Measurements from ENCODE around the gene CCDC88C. TPM values are rescaled to one million over a fixed set of nuclear protein-coding genes. Genes with fewer than 3 reads are reported as not detected.

CCDC88C gene, protein sequence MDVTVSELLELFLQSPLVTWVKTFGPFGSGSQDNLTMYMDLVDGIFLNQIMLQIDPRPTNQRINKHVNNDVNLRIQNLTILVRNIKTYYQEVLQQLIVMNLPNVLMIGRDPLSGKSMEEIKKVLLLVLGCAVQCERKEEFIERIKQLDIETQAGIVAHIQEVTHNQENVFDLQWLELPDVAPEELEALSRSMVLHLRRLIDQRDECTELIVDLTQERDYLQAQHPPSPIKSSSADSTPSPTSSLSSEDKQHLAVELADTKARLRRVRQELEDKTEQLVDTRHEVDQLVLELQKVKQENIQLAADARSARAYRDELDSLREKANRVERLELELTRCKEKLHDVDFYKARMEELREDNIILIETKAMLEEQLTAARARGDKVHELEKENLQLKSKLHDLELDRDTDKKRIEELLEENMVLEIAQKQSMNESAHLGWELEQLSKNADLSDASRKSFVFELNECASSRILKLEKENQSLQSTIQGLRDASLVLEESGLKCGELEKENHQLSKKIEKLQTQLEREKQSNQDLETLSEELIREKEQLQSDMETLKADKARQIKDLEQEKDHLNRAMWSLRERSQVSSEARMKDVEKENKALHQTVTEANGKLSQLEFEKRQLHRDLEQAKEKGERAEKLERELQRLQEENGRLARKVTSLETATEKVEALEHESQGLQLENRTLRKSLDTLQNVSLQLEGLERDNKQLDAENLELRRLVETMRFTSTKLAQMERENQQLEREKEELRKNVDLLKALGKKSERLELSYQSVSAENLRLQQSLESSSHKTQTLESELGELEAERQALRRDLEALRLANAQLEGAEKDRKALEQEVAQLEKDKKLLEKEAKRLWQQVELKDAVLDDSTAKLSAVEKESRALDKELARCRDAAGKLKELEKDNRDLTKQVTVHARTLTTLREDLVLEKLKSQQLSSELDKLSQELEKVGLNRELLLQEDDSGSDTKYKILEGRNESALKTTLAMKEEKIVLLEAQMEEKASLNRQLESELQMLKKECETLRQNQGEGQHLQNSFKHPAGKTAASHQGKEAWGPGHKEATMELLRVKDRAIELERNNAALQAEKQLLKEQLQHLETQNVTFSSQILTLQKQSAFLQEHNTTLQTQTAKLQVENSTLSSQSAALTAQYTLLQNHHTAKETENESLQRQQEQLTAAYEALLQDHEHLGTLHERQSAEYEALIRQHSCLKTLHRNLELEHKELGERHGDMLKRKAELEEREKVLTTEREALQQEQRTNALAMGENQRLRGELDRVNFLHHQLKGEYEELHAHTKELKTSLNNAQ (N-terminal part only)
- total RNA-seq, result 100 to 1,000 TPM; 206 to 209 TPM

GRCh38 chr14:91417120-91417982 is at the start of gene CCDC88C:
TSS of gene CCDC88C (minus strand) at chr14:91417820. CDS start at chr14:91417690, 130 bp downstream.
- peaks cover 2% of the 10 kb centered on the region for H3K27me3 Mint-ChIP-seq
- no peaks in the 10 kb centered on the region for H3K9me3 Mint-ChIP-seq
- H3K4me3 Mint-ChIP-seq, result peak within 1 kb of the TSS; percentile 94
- peaks cover 37% of the 10 kb centered on the region for H3K4me1 Mint-ChIP-seq
- H3K36me3 Mint-ChIP-seq, result peaks cover 36% of the 10 kb centered on the region
- POLR2A ChIA-PET, result interaction anchor here (1.0 to 9.2 kb wide), 17 partner anchors 8 to 623 kb away, joined by 3 to 139 read pairs (median 5); partner anchors contain the start of genes GPR68 and TRIP11
- H3K27ac Mint-ChIP-seq, result peak within 1 kb of the TSS; percentile 99
- DNase-seq, result peak; percentile 91
- ATAC-seq (ENCODE audit: low read depth), result peak; percentile 48

GRCh38 chr14:91466192-91466591 is 48.6 kb upstream of the CCDC88C start:
- Mint-ChIP-seq H3K4me1 (peaks cover 5% of the 10 kb centered on the region), H3K27ac (no peak overlapping the region), H3K9me3 (no peaks in the 10 kb centered on the region), H3K27me3 (no peaks in the 10 kb centered on the region), H3K36me3 (peaks cover 56% of the 10 kb centered on the region), H3K4me3 (no peak overlapping the region)
- POLR2A ChIA-PET, result no interaction called here
- ATAC-seq (ENCODE audit: low read depth), result no peak
- DNase-seq, result no peak

GRCh38 chr14:91464615-91465205 is 47.1 kb upstream of the CCDC88C start:
- POLR2A ChIA-PET, result no interaction called here
- H3K27me3 Mint-ChIP-seq, result no peaks in the 10 kb centered on the region
- H3K36me3 Mint-ChIP-seq, result peaks cover 50% of the 10 kb centered on the region
- no peaks in the 10 kb centered on the region for H3K9me3 Mint-ChIP-seq
- H3K4me1 Mint-ChIP-seq, result peaks cover 5% of the 10 kb centered on the region
- no peak overlapping the region for H3K27ac Mint-ChIP-seq
- ATAC-seq (ENCODE audit: low read depth) (no peak), DNase-seq (no peak)
- H3K4me3 Mint-ChIP-seq, result no peak overlapping the region

GRCh38 chr14:91458612-91459011 is 41.0 kb upstream of the CCDC88C start:
- ATAC-seq (ENCODE audit: low read depth) (no peak), DNase-seq (no peak)
- Mint-ChIP-seq H3K9me3 (no peaks in the 10 kb centered on the region), H3K27me3 (no peaks in the 10 kb centered on the region), H3K4me3 (no peak overlapping the region), H3K27ac (no peak overlapping the region), H3K4me1 (peaks cover 16% of the 10 kb centered on the region), H3K36me3 (peaks cover 56% of the 10 kb centered on the region)
- POLR2A ChIA-PET, result no interaction called here

- Mint-ChIP-seq H3K36me3 (peaks cover 40% of the 10 kb centered on the region), H3K9me3 (no peaks in the 10 kb centered on the region), H3K27me3 (no peaks in the 10 kb centered on the region), H3K4me3 (no peak overlapping the region), H3K27ac (peak overlapping the region; percentile 13), H3K4me1 (peaks cover 14% of the 10 kb centered on the region)
- DNase-seq (no peak), ATAC-seq (ENCODE audit: low read depth) (no peak)
- POLR2A ChIA-PET, result interaction anchor here (1.0 kb wide), 1 partner anchor 16 kb away, joined by 3 read pairs; no protein-coding TSS in a partner anchor
Measured at GRCh38 chr14:91456283-91456682, 38.7 kb upstream of the CCDC88C start.

DNA sequence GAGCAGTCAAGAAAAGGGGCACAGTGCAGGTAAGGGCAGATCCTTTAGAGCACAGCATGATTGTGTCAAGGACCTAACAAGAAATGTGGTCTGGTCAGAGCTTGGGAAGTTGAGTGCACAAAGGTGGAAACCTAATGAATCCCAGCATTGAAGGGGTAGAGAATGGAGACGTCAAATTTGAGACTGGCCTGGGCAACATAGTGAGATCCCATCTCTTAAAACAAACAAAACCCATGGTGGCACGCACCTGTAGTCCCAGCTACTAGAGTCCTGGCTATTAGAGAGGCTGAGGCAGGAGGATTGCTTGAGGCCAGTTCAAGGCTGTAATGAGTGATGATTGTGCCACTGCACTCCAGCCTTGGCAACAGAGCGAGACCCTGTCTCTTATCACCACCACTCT is 37.0 kb upstream of the CCDC88C start:
- no peaks in the 10 kb centered on the region for H3K27me3 Mint-ChIP-seq
- peaks cover 14% of the 10 kb centered on the region for H3K4me1 Mint-ChIP-seq
- DNase-seq (no peak), ATAC-seq (ENCODE audit: low read depth) (no peak)
- POLR2A ChIA-PET, result interaction anchor here (0.6 to 1.2 kb wide), 4 partner anchors 16 to 136 kb away, joined by 3 to 6 read pairs (median 4); no protein-coding TSS in a partner anchor
- peak overlapping the region; percentile 46 for H3K27ac Mint-ChIP-seq
- H3K36me3 Mint-ChIP-seq, result peaks cover 31% of the 10 kb centered on the region
- no peaks in the 10 kb centered on the region for H3K9me3 Mint-ChIP-seq
- no peak overlapping the region for H3K4me3 Mint-ChIP-seq

- Mint-ChIP-seq H3K36me3 (peaks cover 31% of the 10 kb centered on the region), H3K4me3 (no peak overlapping the region), H3K27me3 (no peaks in the 10 kb centered on the region), H3K4me1 (peaks cover 14% of the 10 kb centered on the region), H3K9me3 (no peaks in the 10 kb centered on the region), H3K27ac (peak overlapping the region; percentile 46)
- DNase-seq, result no peak
- no peak for ATAC-seq (ENCODE audit: low read depth)
- POLR2A ChIA-PET, result interaction anchor here (0.6 to 1.2 kb wide), 3 partner anchors 21 to 135 kb away, joined by 3 to 6 read pairs (median 4); no protein-coding TSS in a partner anchor
Measured at GRCh38 chr14:91454155-91454554, 36.5 kb upstream of the CCDC88C start.

- no peaks in the 10 kb centered on the region for H3K9me3 Mint-ChIP-seq
- no peak for ATAC-seq (ENCODE audit: low read depth)
- no peak overlapping the region for H3K27ac Mint-ChIP-seq
- peaks cover 14% of the 10 kb centered on the region for H3K4me1 Mint-ChIP-seq
- no peak for DNase-seq
- POLR2A ChIA-PET, result interaction anchor here (0.6 to 1.2 kb wide), 2 partner anchors 33 to 135 kb away, joined by 3 to 4 read pairs; no protein-coding TSS in a partner anchor
- peaks cover 30% of the 10 kb centered on the region for H3K36me3 Mint-ChIP-seq
- H3K27me3 Mint-ChIP-seq, result no peaks in the 10 kb centered on the region
- H3K4me3 Mint-ChIP-seq, result no peak overlapping the region
Measured at GRCh38 chr14:91453744-91454143, 36.1 kb upstream of the CCDC88C start.

GRCh38 chr14:91444335-91445020 is 26.9 kb upstream of the CCDC88C start:
- POLR2A ChIA-PET, result no interaction called here
- ATAC-seq (ENCODE audit: low read depth) (no peak), DNase-seq (no peak)
- Mint-ChIP-seq H3K9me3 (peaks cover 6% of the 10 kb centered on the region), H3K4me3 (no peak overlapping the region), H3K27ac (no peak overlapping the region), H3K36me3 (peaks cover 8% of the 10 kb centered on the region), H3K4me1 (no peaks in the 10 kb centered on the region), H3K27me3 (peaks cover 26% of the 10 kb centered on the region)

DNA sequence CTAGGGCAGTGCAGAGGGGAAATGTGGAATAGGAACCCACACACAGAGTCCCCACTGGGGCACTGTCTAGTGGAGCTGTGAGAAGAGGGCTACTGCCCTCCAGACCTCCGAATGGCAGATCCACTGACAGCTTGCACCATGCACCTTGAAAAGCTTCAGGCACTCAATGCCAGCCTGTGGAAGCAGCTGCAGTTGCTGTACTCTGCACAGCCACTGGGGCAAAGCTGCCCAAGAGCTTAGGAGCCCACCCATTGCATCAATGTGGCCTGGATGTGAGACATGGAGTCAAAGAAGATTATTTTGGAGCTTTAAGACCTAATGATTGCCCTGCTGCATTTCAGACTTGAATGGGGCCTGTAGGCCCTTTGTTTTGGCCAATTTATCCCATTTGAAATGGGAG is 21.7 kb upstream of the CCDC88C start:
- peaks cover 17% of the 10 kb centered on the region for H3K27me3 Mint-ChIP-seq
- POLR2A ChIA-PET, result interaction anchor here (1.6 kb wide), 1 partner anchor 15 kb away, joined by 4 read pairs; no protein-coding TSS in a partner anchor
- H3K27ac Mint-ChIP-seq, result no peak overlapping the region
- H3K4me1 Mint-ChIP-seq, result no peaks in the 10 kb centered on the region
- peaks cover 10% of the 10 kb centered on the region for H3K36me3 Mint-ChIP-seq
- H3K9me3 Mint-ChIP-seq, result peaks cover 11% of the 10 kb centered on the region
- DNase-seq (no peak), ATAC-seq (ENCODE audit: low read depth) (no peak)
- no peak overlapping the region for H3K4me3 Mint-ChIP-seq

GRCh38 chr14:91438845-91439244 is 21.2 kb upstream of the CCDC88C start:
- Mint-ChIP-seq H3K9me3 (peaks cover 11% of the 10 kb centered on the region), H3K36me3 (peaks cover 10% of the 10 kb centered on the region), H3K4me3 (no peak overlapping the region), H3K27me3 (peaks cover 14% of the 10 kb centered on the region), H3K4me1 (no peaks in the 10 kb centered on the region), H3K27ac (no peak overlapping the region)
- POLR2A ChIA-PET, result interaction anchor here (1.6 kb wide), 1 partner anchor 16 kb away, joined by 4 read pairs; no protein-coding TSS in a partner anchor
- ATAC-seq (ENCODE audit: low read depth) (no peak), DNase-seq (no peak)

Data from activated naive CD8-positive, alpha-beta T cell treated with anti-CD3 and anti-CD28 coated beads, Interleukin-2, amount 10 ng/mL, durations not matched to agents 7 days and 5 days (primary cell).